Activated T-cell treated with anti-CD3 and anti-CD28 coated beads, Interleukin-2, amount 50 U/mL, for 24 hours (primary cell): Measurements from ENCODE around the gene ARPC4.

Experiments
- DNase-seq: peaks from one replicate; pipeline ENCODE4 v3.0.0-alpha.2; 2020
- H3K27ac Mint-ChIP-seq: 2 replicates; pipeline ENCODE4 v1.8.0; 2020; ENCODE audit warnings: mild to moderate bottlenecking, mixed read lengths
- H3K27me3 Mint-ChIP-seq: 2 replicates; pipeline ENCODE4 v1.8.0; 2020; ENCODE audit warnings: mixed read lengths
- H3K36me3 Mint-ChIP-seq: 2 replicates; pipeline ENCODE4 v1.8.0; 2020; ENCODE audit warnings: low read depth, mixed read lengths
- H3K4me1 Mint-ChIP-seq: 2 replicates; pipeline ENCODE4 v1.8.0; 2020; ENCODE audit warnings: low read depth, mixed read lengths
- H3K4me3 Mint-ChIP-seq: 2 replicates; pipeline ENCODE4 v1.8.0; 2020; ENCODE audit warnings: mild to moderate bottlenecking, moderate library complexity, mixed read lengths
- H3K9me3 Mint-ChIP-seq: 2 replicates; pipeline ENCODE4 v1.8.0; 2020; ENCODE audit warnings: mixed read lengths

The ARPC4 gene

GRCh38 chr3:9779721-9780457, 13.0 kb upstream of the ARPC4 start:
- peak overlapping the region; percentile 48 for H3K4me3 Mint-ChIP-seq
- peaks cover 69% of the 10 kb centered on the region for H3K4me1 Mint-ChIP-seq
- DNase-seq = peak; percentile 72
- no peaks in the 10 kb centered on the region for H3K27me3 Mint-ChIP-seq
- peaks cover 2% of the 10 kb centered on the region for H3K9me3 Mint-ChIP-seq
- peaks cover 59% of the 10 kb centered on the region for H3K36me3 Mint-ChIP-seq
- peak overlapping the region; percentile 91 for H3K27ac Mint-ChIP-seq

- no peak for DNase-seq
- H3K36me3 Mint-ChIP-seq = peaks cover 64% of the 10 kb centered on the region
Measured at GRCh38 chr3:9780458-9780812, 12.4 kb upstream of the ARPC4 start.

GRCh38 chr3:9780910-9781309, 12.0 kb upstream of the ARPC4 start:
- H3K4me1 Mint-ChIP-seq = peaks cover 68% of the 10 kb centered on the region
- DNase-seq = no peak

More at GRCh38 chr3:9780458-9780812, 12.4 kb upstream of the ARPC4 start:
- Mint-ChIP-seq H3K27ac (peak overlapping the region; percentile 91), H3K27me3 (no peaks in the 10 kb centered on the region), H3K9me3 (peaks cover 2% of the 10 kb centered on the region), H3K4me1 (peaks cover 67% of the 10 kb centered on the region), H3K4me3 (peak overlapping the region; percentile 48)

GRCh38 chr3:9781551-9781950, 11.3 kb upstream of the ARPC4 start:
- Mint-ChIP-seq H3K27ac (peak overlapping the region; percentile 68), H3K27me3 (no peaks in the 10 kb centered on the region), H3K4me3 (no peak overlapping the region), H3K9me3 (peaks cover 2% of the 10 kb centered on the region), H3K4me1 (peaks cover 69% of the 10 kb centered on the region), H3K36me3 (peaks cover 75% of the 10 kb centered on the region)
- DNase-seq = no peak

More at GRCh38 chr3:9780910-9781309, 12.0 kb upstream of the ARPC4 start:
- Mint-ChIP-seq H3K27me3 (no peaks in the 10 kb centered on the region), H3K4me3 (no peak overlapping the region), H3K27ac (peak overlapping the region; percentile 91), H3K9me3 (peaks cover 2% of the 10 kb centered on the region), H3K36me3 (peaks cover 69% of the 10 kb centered on the region)

GRCh38 chr3:9781978-9782603, 10.8 kb upstream of the ARPC4 start:
- peaks cover 80% of the 10 kb centered on the region for H3K36me3 Mint-ChIP-seq
- H3K27ac Mint-ChIP-seq = peak overlapping the region; percentile 47
- DNase-seq = no peak
- H3K4me3 Mint-ChIP-seq = no peak overlapping the region
- H3K9me3 Mint-ChIP-seq = peaks cover 2% of the 10 kb centered on the region
- no peaks in the 10 kb centered on the region for H3K27me3 Mint-ChIP-seq
- peaks cover 69% of the 10 kb centered on the region for H3K4me1 Mint-ChIP-seq

- Mint-ChIP-seq H3K4me1 (peaks cover 69% of the 10 kb centered on the region), H3K4me3 (no peak overlapping the region), H3K27me3 (no peaks in the 10 kb centered on the region), H3K9me3 (no peaks in the 10 kb centered on the region), H3K27ac (peak overlapping the region; percentile 47), H3K36me3 (peaks cover 87% of the 10 kb centered on the region)
- DNase-seq = no peak
Measured at GRCh38 chr3:9782770-9783169, 10.1 kb upstream of the ARPC4 start.

- Mint-ChIP-seq H3K9me3 (no peaks in the 10 kb centered on the region), H3K27me3 (no peaks in the 10 kb centered on the region), H3K36me3 (peaks cover 94% of the 10 kb centered on the region), H3K4me3 (no peak overlapping the region), H3K4me1 (peaks cover 64% of the 10 kb centered on the region), H3K27ac (no peak overlapping the region)
- no peak for DNase-seq
Measured at GRCh38 chr3:9783954-9784353, 8.9 kb upstream of the ARPC4 start.

- Mint-ChIP-seq H3K36me3 (peaks cover 95% of the 10 kb centered on the region), H3K27ac (no peak overlapping the region), H3K27me3 (no peaks in the 10 kb centered on the region), H3K9me3 (no peaks in the 10 kb centered on the region), H3K4me1 (peaks cover 64% of the 10 kb centered on the region), H3K4me3 (no peak overlapping the region)
- no peak for DNase-seq
Measured at GRCh38 chr3:9784965-9785364, 7.9 kb upstream of the ARPC4 start.

GRCh38 chr3:9785602-9786001, 7.3 kb upstream of the ARPC4 start:
- DNase-seq = no peak
- Mint-ChIP-seq H3K4me1 (peaks cover 64% of the 10 kb centered on the region), H3K27me3 (no peaks in the 10 kb centered on the region), H3K4me3 (no peak overlapping the region), H3K9me3 (no peaks in the 10 kb centered on the region), H3K27ac (peak overlapping the region; percentile 56), H3K36me3 (peaks cover 95% of the 10 kb centered on the region)

GRCh38 chr3:9786209-9786739, 6.6 kb upstream of the ARPC4 start:
- Mint-ChIP-seq H3K27me3 (no peaks in the 10 kb centered on the region), H3K27ac (peak overlapping the region; percentile 96), H3K36me3 (peaks cover 96% of the 10 kb centered on the region), H3K4me3 (no peak overlapping the region), H3K9me3 (no peaks in the 10 kb centered on the region), H3K4me1 (peaks cover 65% of the 10 kb centered on the region)
- DNase-seq = no peak

GRCh38 chr3:9786825-9787669, 5.8 kb upstream of the ARPC4 start:
- Mint-ChIP-seq H3K27me3 (no peaks in the 10 kb centered on the region), H3K4me3 (peak overlapping the region; percentile 49), H3K36me3 (peaks cover 95% of the 10 kb centered on the region), H3K27ac (peak overlapping the region; percentile 96), H3K9me3 (no peaks in the 10 kb centered on the region), H3K4me1 (peaks cover 68% of the 10 kb centered on the region)
- DNase-seq = no peak

- peaks cover 63% of the 10 kb centered on the region for H3K4me1 Mint-ChIP-seq
- H3K36me3 Mint-ChIP-seq = peaks cover 95% of the 10 kb centered on the region
- peak; percentile 57 for DNase-seq
- H3K4me3 Mint-ChIP-seq = peak overlapping the region; percentile 49
- peak overlapping the region; percentile 96 for H3K27ac Mint-ChIP-seq
- no peaks in the 10 kb centered on the region for H3K9me3 Mint-ChIP-seq
- no peaks in the 10 kb centered on the region for H3K27me3 Mint-ChIP-seq
Measured at GRCh38 chr3:9787714-9788113, 5.2 kb upstream of the ARPC4 start.

GRCh38 chr3:9791127-9791526, 1.8 kb upstream of the ARPC4 start:
- H3K4me3 Mint-ChIP-seq = peak overlapping the region; percentile 96
- peaks cover 75% of the 10 kb centered on the region for H3K4me1 Mint-ChIP-seq
- no peaks in the 10 kb centered on the region for H3K9me3 Mint-ChIP-seq
- H3K27ac Mint-ChIP-seq = peak overlapping the region; percentile 100
- no peaks in the 10 kb centered on the region for H3K27me3 Mint-ChIP-seq
- peaks cover 96% of the 10 kb centered on the region for H3K36me3 Mint-ChIP-seq
- DNase-seq = no peak

- DNase-seq = no peak
- Mint-ChIP-seq H3K36me3 (peaks cover 94% of the 10 kb centered on the region), H3K4me1 (peaks cover 71% of the 10 kb centered on the region), H3K9me3 (no peaks in the 10 kb centered on the region), H3K27ac (peak overlapping the region; percentile 100), H3K4me3 (peak overlapping the region; percentile 96), H3K27me3 (no peaks in the 10 kb centered on the region)
Measured at GRCh38 chr3:9791790-9792404, 985 bp upstream of the ARPC4 start.
